K562 (cell line): ENCODE measurements around the gene AGPAT4. TPM values are rescaled to one million over a fixed set of nuclear protein-coding genes. Genes with fewer than 3 reads are reported as not detected.

ENCODE experiments used
- BACH1 ChIP-seq: fragments of 200-800 bp; sonication (Bioruptor generic); IDR thresholded peaks from 2 replicates; pipeline ENCODE4 v1.6.1; 2016; ENCODE audit warnings: missing genetic modification characterization, missing compliant biosample characterization
- CXXC5 ChIP-seq: fragments of 250-450 bp; sonication (Bioruptor Pico); IDR thresholded peaks from 2 replicates; pipeline ENCODE4 v1.8.0; 2022; ENCODE audit warnings: inconsistent platforms, mild to moderate bottlenecking, moderate library complexity
- DNMT1 ChIP-seq: fragments of 450-650 bp; IDR thresholded peaks from 2 replicates; pipeline ENCODE4 v1.6.1; 2016; ENCODE audit warnings: antibody characterized with exemption, mild to moderate bottlenecking
- MTA2 ChIP-seq: fragments of 450-650 bp; IDR thresholded peaks from 2 replicates; pipeline ENCODE4 v1.6.1; 2016; ENCODE audit warnings: low read depth
- NCOR1 ChIP-seq: fragments of 450-650 bp; IDR thresholded peaks from 2 replicates; pipeline ENCODE4 v1.6.1; 2016; ENCODE audit warnings: mild to moderate bottlenecking, moderate library complexity
- NFE2 ChIP-seq: IDR thresholded peaks from 2 replicates; pipeline ENCODE4 v1.6.1; 2014; ENCODE audit warnings: antibody characterized with exemption, low read depth
- RCOR1 ChIP-seq, 2 experiments: IDR thresholded peaks; 2 replicates each; pipeline ENCODE4 v1.6.1; 2012; ENCODE audit warnings: low read depth in 2 of 2, low read length in 2 of 2, borderline replicate concordance in 1 of 2, improper control_type of control experiment in 1 of 2
- SOX6 ChIP-seq: fragments of 450-650 bp; IDR thresholded peaks from 2 replicates; pipeline ENCODE4 v1.6.1; 2014; ENCODE audit warnings: mild to moderate bottlenecking
- TFE3 ChIP-seq: fragments of 450-650 bp; formaldehyde crosslinking; IDR thresholded peaks from 2 replicates; pipeline ENCODE4 v1.4.0; 2020; ENCODE audit warnings: mild to moderate bottlenecking, mixed read lengths
- TGIF2 ChIP-seq: sonication (generic); formaldehyde crosslinking; IDR thresholded peaks from 2 replicates; pipeline ENCODE4 v1.8.1; 2022; ENCODE audit warnings: mild to moderate bottlenecking, missing genetic modification reagents, moderate library complexity
- ZC3H8 ChIP-seq: fragments of 450-650 bp; IDR thresholded peaks from 2 replicates; pipeline ENCODE4 v1.6.1; 2017
- ZFX ChIP-seq: sonication (generic); formaldehyde crosslinking; IDR thresholded peaks from 2 replicates; pipeline ENCODE4 v1.8.0; 2022; ENCODE audit warnings: mild to moderate bottlenecking, missing genetic modification reagents, moderate library complexity
- ZNF407 ChIP-seq: fragments of 450-650 bp; IDR thresholded peaks from 2 replicates; pipeline ENCODE4 v1.6.1; 2016; ENCODE audit warnings: low read depth
- ZNF609 ChIP-seq: sonication (generic); formaldehyde crosslinking; IDR thresholded peaks from 2 replicates; pipeline ENCODE4 v1.8.1; 2023; ENCODE audit warnings: missing genetic modification reagents, mild to moderate bottlenecking, borderline replicate concordance
- ZNF717 ChIP-seq: fragments of 250-450 bp; sonication (Bioruptor Pico); IDR thresholded peaks from 2 replicates; pipeline ENCODE4 v1.5.0; 2021
- polyA plus RNA-seq, 8 experiments: library from polyadenylated mRNA; depleted of rRNA in 4 of 8; stranded (reverse) in 5 of 8; unstranded in 3 of 8; fragments of >200 nt; fragmentation: Nextera tagmentation in 2 of 8; fragmentation: Illumina TruSeq in 1 of 8; extraction: Ambion mirVana in 2 of 8; extraction: Trizol in 1 of 8; gene quantifications; 2 replicates each; pipeline versions ENCODE4 v1.2.1 to v1.2.3, GENCODE V29; 2011 to 2014; ENCODE audit warnings: inconsistent platforms in 1 of 8, missing spikeins in 1 of 8
- total RNA-seq, 7 experiments: library from RNA; depleted of rRNA in 6 of 7; stranded (reverse); fragments of >200 nt in 6 of 7; fragmentation: Illumina TruSeq in 2 of 7; extraction: Trizol in 2 of 7; gene quantifications; 2 replicates each; pipeline versions ENCODE4 v1.2.1 to v1.2.3, GENCODE V29; 2011 to 2021; ENCODE audit warnings: low replicate concordance in 1 of 7

The AGPAT4 gene
- total and polyA plus RNA-seq, 9 of the 15 experiments (the other 6 are each of a cell fraction or from before 2014, with no cell fraction given) = 2.2 to 15.0 (median 5.7) TPM

GRCh38 chr6:161214722-161215121 lies 59.1 kb downstream of the AGPAT4 start (continued):
- no peak for TF ChIP-seq ZNF407
- peak; percentile 57 for TF ChIP-seq ZFX (CRISPR knock-in tag)
- no peak for TF ChIP-seq ZNF609 (CRISPR knock-in tag)
- TF ChIP-seq TGIF2 = no peak
- TF ChIP-seq CXXC5 (CRISPR knock-in tag) = peak; percentile 77
- no peak for TF ChIP-seq ZC3H8
- 0 out of 4 replicates have a peak, but pooled peaks of 1 of the 2 experiments have one; percentile 18 for TF ChIP-seq RCOR1 (IDR thresholded peaks at IDR 0.05; ENCODE audit: borderline replicate concordance in 1 of 2, low read depth in 2 of 2, low read length in 2 of 2)
- peak; percentile 64 for TF ChIP-seq SOX6
- peak; percentile 78 for TF ChIP-seq NCOR1
- no peak for TF ChIP-seq DNMT1
- TF ChIP-seq MTA2 = peak; percentile 41; the same call in 1 of the 2 replicates
- no peak for TF ChIP-seq BACH1 (tag)
- peak; percentile 16; the same call in 1 of the 2 replicates for TF ChIP-seq NFE2
- peak; percentile 96 for TF ChIP-seq TFE3 (CRISPR knock-in tag)
- TF ChIP-seq ZNF717 (CRISPR knock-in tag) = no peak
